AG04450 (cell line): Measurements from ENCODE around the gene RBPJL. TPM values are rescaled to one million over a fixed set of nuclear protein-coding genes. Genes with fewer than 3 reads are reported as not detected.

ENCODE experiments used
- CTCF ChIA-PET: fragments of 300-600, 350-600 bp; formaldehyde crosslinking; extraction: SDS; loops from one replicate; lab custom pipeline; 2022; ENCODE audit warnings: antibody characterized with exemption, inconsistent platforms; lab: Charles Lee
- POLR2A ChIA-PET: fragments of 350-600 bp; formaldehyde crosslinking; extraction: SDS; loops from one replicate; lab custom pipeline; 2021; ENCODE audit warnings: antibody characterized with exemption, inconsistent platforms; lab: Yijun Ruan, JAX
- DNase-seq: peaks from one replicate; pipeline ENCODE4 v3.0.0-alpha.2; 2011; ENCODE audit warnings: low read depth, low spot score
- H3K27ac ChIP-seq: one replicate; pipeline ENCODE4 v1.5.1; 2012; ENCODE audit warnings: low read depth, low read length, control low read depth
- H3K27me3 ChIP-seq: one replicate; pipeline ENCODE4 v1.6.0; 2012; ENCODE audit warnings: low read length; ENCODE audit not compliant: control insufficient read depth, insufficient read depth
- H3K4me3 ChIP-seq: 2 replicates; pipeline ENCODE4 v1.5.1; 2011; ENCODE audit warnings: mild to moderate bottlenecking, low read depth, low read length, control low read depth
- H3K9me3 ChIP-seq: 2 replicates; pipeline ENCODE4 v1.5.1; 2012; ENCODE audit warnings: low read length; ENCODE audit not compliant: control insufficient read depth, insufficient read depth
- polyA plus RNA-seq: library from polyadenylated mRNA; depleted of rRNA; stranded (reverse); fragments of >200 nt; gene quantifications from 2 replicates; pipeline ENCODE4 v1.2.3, GENCODE V29; 2011
- TF ChIP-seq, protein P1 (sequence below): IDR thresholded peaks from 2 replicates; pipeline ENCODE4 v1.5.1; 2011; ENCODE audit warnings: low read depth, low read length, control low read depth, inconsistent platforms

The RBPJL gene
- polyA plus RNA-seq, 1 experiment, result not detected

DNA sequence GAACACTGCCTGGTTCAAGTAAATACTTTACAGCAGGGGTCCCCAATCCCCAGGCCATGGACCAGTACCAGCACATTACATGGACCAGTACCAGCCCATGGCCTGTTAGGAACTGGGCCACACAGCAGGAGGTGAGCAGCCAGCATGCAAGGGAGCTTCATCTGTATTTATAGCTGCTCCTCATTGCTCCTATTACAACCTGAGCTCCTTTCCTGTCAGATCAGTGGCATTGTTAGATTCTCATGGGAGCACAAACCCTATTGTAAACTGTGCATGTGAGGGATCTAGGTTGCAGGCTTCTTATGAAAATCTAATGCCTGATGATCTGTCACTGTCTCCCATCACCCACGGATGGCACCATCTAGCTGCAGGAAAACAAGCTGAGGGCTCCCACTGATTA is 12.0 kb upstream of the RBPJL start:
- ChIA-PET CTCF (interaction anchor here (0.8 to 6.9 kb wide), 35 partner anchors 8 to 476 kb away, joined by 3 to 171 read pairs (median 6); partner anchors contain the start of gene SYS1), POLR2A (no interaction called here)
- TF ChIP-seq, protein P1, sequence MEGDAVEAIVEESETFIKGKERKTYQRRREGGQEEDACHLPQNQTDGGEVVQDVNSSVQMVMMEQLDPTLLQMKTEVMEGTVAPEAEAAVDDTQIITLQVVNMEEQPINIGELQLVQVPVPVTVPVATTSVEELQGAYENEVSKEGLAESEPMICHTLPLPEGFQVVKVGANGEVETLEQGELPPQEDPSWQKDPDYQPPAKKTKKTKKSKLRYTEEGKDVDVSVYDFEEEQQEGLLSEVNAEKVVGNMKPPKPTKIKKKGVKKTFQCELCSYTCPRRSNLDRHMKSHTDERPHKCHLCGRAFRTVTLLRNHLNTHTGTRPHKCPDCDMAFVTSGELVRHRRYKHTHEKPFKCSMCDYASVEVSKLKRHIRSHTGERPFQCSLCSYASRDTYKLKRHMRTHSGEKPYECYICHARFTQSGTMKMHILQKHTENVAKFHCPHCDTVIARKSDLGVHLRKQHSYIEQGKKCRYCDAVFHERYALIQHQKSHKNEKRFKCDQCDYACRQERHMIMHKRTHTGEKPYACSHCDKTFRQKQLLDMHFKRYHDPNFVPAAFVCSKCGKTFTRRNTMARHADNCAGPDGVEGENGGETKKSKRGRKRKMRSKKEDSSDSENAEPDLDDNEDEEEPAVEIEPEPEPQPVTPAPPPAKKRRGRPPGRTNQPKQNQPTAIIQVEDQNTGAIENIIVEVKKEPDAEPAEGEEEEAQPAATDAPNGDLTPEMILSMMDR, result no peak
- no peak overlapping the region for H3K27ac ChIP-seq
- peaks cover 17% of the 10 kb centered on the region for H3K27me3 ChIP-seq
- no peak for DNase-seq
- H3K9me3 ChIP-seq, result peaks cover 4% of the 10 kb centered on the region
- H3K4me3 ChIP-seq, result no peak overlapping the region

DNA sequence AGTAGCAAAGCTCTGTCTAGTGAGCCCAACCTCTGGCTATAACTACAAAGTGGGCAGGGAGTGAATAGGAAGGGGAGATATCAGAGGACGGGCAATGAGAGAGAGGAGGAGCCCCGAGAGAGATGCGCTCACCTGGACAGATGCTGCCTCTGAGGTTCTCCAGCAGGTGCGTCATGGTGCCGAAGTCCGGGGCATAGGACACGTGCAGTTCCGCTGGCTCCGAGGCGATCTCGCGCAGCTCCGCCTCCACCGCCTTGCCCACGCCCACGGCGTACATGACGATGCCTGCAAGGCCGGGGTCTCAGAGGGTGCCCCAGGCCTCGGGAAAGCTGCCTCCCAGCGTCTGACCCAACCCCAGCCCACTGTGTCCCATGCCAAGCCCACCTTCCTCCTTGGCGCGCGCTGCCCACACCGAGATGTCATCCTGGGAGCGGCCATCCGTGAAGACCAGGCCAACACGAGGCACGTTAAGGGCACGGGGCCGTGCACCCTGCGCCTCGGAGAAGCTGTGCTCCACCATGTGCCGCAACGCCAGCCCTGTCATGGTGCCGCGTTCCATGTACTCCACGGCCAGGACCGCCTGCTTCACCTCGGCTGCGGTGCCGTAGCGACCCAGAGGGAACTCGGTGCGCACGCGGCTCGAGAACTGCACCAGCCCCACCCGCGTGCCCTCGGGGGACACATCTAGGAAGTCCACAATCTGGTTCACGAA is 8.7 kb upstream of the RBPJL start:
- no peak overlapping the region for H3K4me3 ChIP-seq
- POLR2A ChIA-PET, result no interaction called here
- CTCF ChIA-PET, result interaction anchor here (1.0 to 2.3 kb wide), 2 partner anchors 14 to 473 kb away, joined by 5 read pairs; no protein-coding TSS in a partner anchor

DNA sequence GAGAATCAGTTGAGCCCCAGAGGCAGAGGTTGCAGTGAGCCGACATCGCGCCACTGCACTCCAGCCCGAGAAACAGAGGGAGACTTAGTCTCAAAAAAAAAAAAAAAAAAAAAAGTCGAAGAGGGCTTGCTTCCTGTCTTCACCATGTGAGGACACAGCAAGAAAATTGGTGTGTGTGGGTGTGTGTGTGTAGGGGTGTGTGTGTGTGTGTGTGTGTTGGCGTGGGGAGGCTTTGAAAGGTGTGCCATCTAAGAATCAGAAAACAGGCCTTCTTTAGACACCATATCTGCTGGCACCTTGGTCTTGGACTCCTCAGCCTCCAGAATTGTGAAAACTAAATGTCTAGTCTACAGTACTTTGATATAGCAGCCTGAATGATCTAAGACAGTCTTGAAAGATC is 6.9 kb upstream of the RBPJL start:
- no peak overlapping the region for H3K27ac ChIP-seq
- TF ChIP-seq, protein P1, result no peak
- H3K4me3 ChIP-seq, result no peak overlapping the region
- ChIA-PET CTCF (interaction anchor here (2.9 to 6.6 kb wide), 2 partner anchors 7 to 471 kb away, joined by 9 to 96 read pairs; no protein-coding TSS in a partner anchor), POLR2A (no interaction called here)
- peaks cover 6% of the 10 kb centered on the region for H3K27me3 ChIP-seq
- H3K9me3 ChIP-seq, result peaks cover under 1% of the 10 kb centered on the region
- DNase-seq, result no peak

More for the DNA sequence above, 8.7 kb upstream of the RBPJL start:
- Histone ChIP-seq H3K27me3 (peaks cover 11% of the 10 kb centered on the region), H3K9me3 (peaks cover 4% of the 10 kb centered on the region), H3K27ac (no peak overlapping the region)
- TF ChIP-seq, protein P1, result no peak
- no peak for DNase-seq

DNA sequence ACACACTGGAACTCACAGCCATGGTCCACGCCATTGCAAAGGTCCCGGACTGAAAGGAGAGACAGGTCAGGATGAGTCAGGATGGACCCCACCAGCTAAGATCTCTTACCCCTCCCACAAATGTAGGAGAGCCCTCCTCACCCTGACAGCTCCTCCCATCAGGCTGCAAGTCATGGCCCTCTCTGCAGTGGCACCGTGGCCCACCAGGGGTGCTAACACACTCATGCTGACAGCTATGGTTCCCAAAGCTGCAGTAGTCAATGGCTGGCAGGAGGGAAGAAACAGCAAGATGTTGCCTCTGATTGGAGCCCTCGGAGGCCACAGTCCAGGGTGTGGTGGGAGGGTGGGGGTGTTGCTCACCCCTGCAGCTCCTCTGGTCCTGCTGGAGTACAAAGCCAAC is 5.7 kb upstream of the RBPJL start:
- peaks cover 11% of the 10 kb centered on the region for H3K27me3 ChIP-seq
- H3K27ac ChIP-seq, result no peak overlapping the region
- POLR2A ChIA-PET, result no interaction called here
- no peaks in the 10 kb centered on the region; the same call in 1 of the 2 replicates for H3K9me3 ChIP-seq
- CTCF ChIA-PET, result interaction anchor here (0.6 to 6.6 kb wide), 10 partner anchors 8 to 615 kb away, joined by 3 to 96 read pairs (median 6); no protein-coding TSS in a partner anchor
- no peak for DNase-seq
- H3K4me3 ChIP-seq, result no peak overlapping the region
- TF ChIP-seq, protein P1, result peak; percentile 48

DNA sequence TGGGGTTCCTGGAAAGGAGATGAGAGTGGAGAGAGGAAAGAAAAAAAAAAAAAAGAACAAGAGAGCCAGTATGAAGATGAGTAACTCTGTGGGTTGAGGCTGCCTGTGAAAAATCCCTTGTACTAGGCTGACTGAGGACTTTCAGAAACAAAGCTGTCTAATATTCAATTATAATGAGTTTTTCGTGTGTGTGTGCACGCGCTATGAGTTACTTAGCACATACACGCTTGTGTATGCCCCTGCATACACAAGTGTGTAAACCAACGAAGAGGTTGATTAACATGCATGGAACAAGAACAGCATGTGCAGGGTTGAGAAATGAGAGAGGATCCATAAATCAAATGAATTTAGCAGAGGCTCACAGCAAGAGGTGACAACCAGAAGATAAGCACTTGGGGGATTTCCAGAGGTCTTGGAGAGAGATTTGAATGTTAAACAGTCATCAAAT is 4.8 kb upstream of the RBPJL start:
- CTCF ChIA-PET, result interaction anchor here (0.7 to 6.6 kb wide), 7 partner anchors 9 to 469 kb away, joined by 3 to 96 read pairs (median 9); no protein-coding TSS in a partner anchor
- Histone ChIP-seq H3K27me3 (peaks cover 18% of the 10 kb centered on the region), H3K4me3 (no peak overlapping the region), H3K27ac (no peak overlapping the region), H3K9me3 (peaks cover 4% of the 10 kb centered on the region; the same call in 1 of the 2 replicates)
- no peak for DNase-seq
- TF ChIP-seq, protein P1, result no peak
- POLR2A ChIA-PET, result no interaction called here
